NT2/D1 (cell line): ENCODE data around the gene MSTN.

Experiments
- SUZ12 ChIP-seq: IDR thresholded peaks from 2 replicates; pipeline ENCODE4 v1.6.1; 2011; ENCODE audit not compliant: insufficient read length, insufficient read depth; ENCODE audit errors: extremely low read depth
- YY1 ChIP-seq: IDR thresholded peaks from 2 replicates; pipeline ENCODE4 v1.6.1; 2011; ENCODE audit not compliant: insufficient read length, insufficient read depth
- ZNF274 ChIP-seq: IDR thresholded peaks from 2 replicates; pipeline ENCODE4 v1.6.1; 2011; ENCODE audit warnings: mild to moderate bottlenecking, low read depth, low read length

DNA sequence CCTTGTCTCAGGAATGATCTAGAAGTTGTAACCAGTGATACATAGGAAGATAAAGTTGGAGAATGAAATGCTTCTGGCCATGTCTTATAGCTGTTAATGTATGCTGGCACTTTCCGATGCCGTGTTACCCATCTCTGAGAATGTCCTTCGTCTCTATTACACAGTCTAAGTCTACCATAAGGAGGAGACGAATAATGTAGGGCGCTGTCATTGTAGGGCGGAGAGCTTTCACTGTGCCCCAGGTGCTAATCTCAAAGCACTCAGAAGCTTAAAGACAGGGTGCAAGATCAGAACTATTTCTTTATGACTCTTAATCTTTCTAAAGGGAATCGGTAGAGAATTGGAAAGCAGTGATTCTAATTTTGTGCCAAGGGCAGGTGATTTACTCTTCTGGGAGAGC lies 48.2 kb upstream of the MSTN start:
- TF ChIP-seq YY1 (no peak), ZNF274 (no peak), SUZ12 (no peak)
